Subcutaneous abdominal adipose tissue (tissue), 5 donors: ENCODE results near the gene GJB4.

ENCODE experiments used
- H3K27ac ChIP-seq: one replicate; pipeline ENCODE4 v1.7.0; 2013; ENCODE audit warnings: low read depth, mild to moderate bottlenecking, inconsistent platforms, low read length, moderate library complexity
- H3K27me3 ChIP-seq, 5 donors: one replicate each; pipeline ENCODE4 v1.7.0; 2013; ENCODE audit warnings: low read length in 5 of 5, inconsistent platforms in 1 of 5; ENCODE audit not compliant: control insufficient read depth in 5 of 5, insufficient read depth in 4 of 5
- H3K36me3 ChIP-seq, 5 donors: one replicate each; pipeline ENCODE4 v1.7.0; 2013; ENCODE audit warnings: low read length in 5 of 5; ENCODE audit not compliant: control insufficient read depth in 5 of 5, insufficient read depth in 5 of 5
- H3K4me1 ChIP-seq, 5 donors: one replicate each; pipeline ENCODE4 v1.7.0; 2013; ENCODE audit warnings: low read length in 5 of 5, mild to moderate bottlenecking in 3 of 5, moderate library complexity in 1 of 5; ENCODE audit not compliant: control insufficient read depth in 5 of 5, insufficient read depth in 5 of 5
- H3K4me3 ChIP-seq, 5 donors: one replicate each; pipeline ENCODE4 v1.7.0; 2013; ENCODE audit warnings: low read length in 5 of 5, low read depth in 1 of 5
- H3K9ac ChIP-seq, 5 donors: one replicate each; pipeline ENCODE4 v1.7.0; 2013; ENCODE audit warnings: low read length in 5 of 5, mild to moderate bottlenecking in 4 of 5, moderate library complexity in 3 of 5
- H3K9me3 ChIP-seq, 5 donors: one replicate each; pipeline ENCODE4 v1.7.0; 2013; ENCODE audit warnings: low read length in 5 of 5; ENCODE audit not compliant: control insufficient read depth in 5 of 5
- donor health status: healthy.
- donor health status: healthy.
- donor health status: healthy.
- donor health status: healthy.
- donor health status: healthy.

The GJB4 gene

GRCh38 chr1:34792868-34793727 is 33.6 kb downstream of the GJB4 start, which contains the start of gene GJA4:
TSS of gene GJA4 (plus strand) at chr1:34792999. CDS start at chr1:34794214, 1,215 bp downstream.
- Histone ChIP-seq H3K36me3 (peaks cover 0 to 37% (median 21%) of the 10 kb centered on the region in 5 donors), H3K9ac (peak within 1 kb of the TSS in 2 of 5 donors; percentile 50 to 68), H3K4me3 (peak within 1 kb of the TSS in 4 of 5 donors; percentile 58 to 68 (median 62)), H3K27me3 (peaks cover 11 to 24% (median 14%) of the 10 kb centered on the region in 5 donors), H3K4me1 (peaks cover 3 to 39% (median 19%) of the 10 kb centered on the region in 5 donors), H3K27ac (peak within 1 kb of the TSS; percentile 41), H3K9me3 (no peaks in the 10 kb centered on the region)

DNA sequence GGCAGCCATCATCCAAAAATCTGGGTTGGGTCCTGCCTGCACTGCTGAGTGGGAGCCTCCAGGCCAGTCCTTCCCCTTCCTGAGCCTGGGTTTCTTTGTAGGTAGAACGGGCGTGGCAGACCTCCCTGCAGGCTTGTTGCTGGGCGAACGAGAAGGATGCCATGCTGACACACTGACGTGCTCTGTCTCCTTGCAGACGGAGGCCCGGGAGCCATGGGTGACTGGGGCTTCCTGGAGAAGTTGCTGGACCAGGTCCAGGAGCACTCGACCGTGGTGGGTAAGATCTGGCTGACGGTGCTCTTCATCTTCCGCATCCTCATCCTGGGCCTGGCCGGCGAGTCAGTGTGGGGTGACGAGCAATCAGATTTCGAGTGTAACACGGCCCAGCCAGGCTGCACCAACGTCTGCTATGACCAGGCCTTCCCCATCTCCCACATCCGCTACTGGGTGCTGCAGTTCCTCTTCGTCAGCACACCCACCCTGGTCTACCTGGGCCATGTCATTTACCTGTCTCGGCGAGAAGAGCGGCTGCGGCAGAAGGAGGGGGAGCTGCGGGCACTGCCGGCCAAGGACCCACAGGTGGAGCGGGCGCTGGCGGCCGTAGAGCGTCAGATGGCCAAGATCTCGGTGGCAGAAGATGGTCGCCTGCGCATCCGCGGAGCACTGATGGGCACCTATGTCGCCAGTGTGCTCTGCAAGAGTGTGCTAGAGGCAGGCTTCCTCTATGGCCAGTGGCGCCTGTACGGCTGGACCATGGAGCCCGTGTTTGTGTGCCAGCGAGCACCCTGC is 34.7 kb downstream of the GJB4 start:
- H3K9me3 ChIP-seq: no peaks in the 10 kb centered on the region
- H3K27me3 ChIP-seq: peaks cover 10 to 24% (median 14%) of the 10 kb centered on the region in 5 donors
- peak overlapping the region in 2 of 5 donors; percentile 50 to 68 for H3K9ac ChIP-seq
- H3K27ac ChIP-seq: no peak overlapping the region
- peak overlapping the region in 4 of 5 donors; percentile 58 to 68 (median 62) for H3K4me3 ChIP-seq
- H3K36me3 ChIP-seq: peaks cover 0 to 37% (median 21%) of the 10 kb centered on the region in 5 donors
- peaks cover 3 to 36% (median 19%) of the 10 kb centered on the region in 5 donors for H3K4me1 ChIP-seq

- Histone ChIP-seq H3K27ac (no peak overlapping the region), H3K9me3 (no peaks in the 10 kb centered on the region), H3K36me3 (peaks cover 0 to 37% (median 21%) of the 10 kb centered on the region in 5 donors), H3K27me3 (peaks cover 10 to 24% (median 14%) of the 10 kb centered on the region in 5 donors), H3K4me3 (peak overlapping the region in 4 of 5 donors; percentile 58 to 68 (median 62)), H3K9ac (peak overlapping the region in 1 of 5 donors; percentile 16), H3K4me1 (peaks cover 3 to 36% (median 19%) of the 10 kb centered on the region in 5 donors)
Observed at GRCh38 chr1:34794790-34795180, 35.2 kb downstream of the GJB4 start.

DNA sequence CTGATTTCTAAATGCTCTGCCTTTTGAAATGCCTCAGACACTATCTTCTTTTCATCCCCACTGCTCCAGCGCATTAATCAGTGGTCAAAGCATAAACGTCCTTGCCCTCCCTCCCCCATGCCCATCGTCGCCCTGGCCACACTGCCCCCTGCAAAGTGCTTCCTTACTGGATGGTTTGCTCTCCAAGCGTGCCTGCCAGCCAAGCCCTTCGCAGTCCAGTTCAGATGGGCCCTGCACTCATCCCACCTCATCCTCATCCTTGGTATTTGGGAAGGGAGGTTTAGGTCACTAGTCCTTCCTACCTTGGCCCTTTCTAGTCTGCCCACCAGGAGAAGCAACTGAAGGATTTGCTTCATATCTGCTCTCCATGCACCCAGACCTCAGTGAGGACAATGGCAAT is 36.4 kb downstream of the GJB4 start:
- Histone ChIP-seq H3K4me1 (peaks cover 3 to 36% (median 19%) of the 10 kb centered on the region in 5 donors), H3K9ac (peak overlapping the region in 1 of 5 donors; percentile 39), H3K27me3 (peaks cover 10 to 18% (median 14%) of the 10 kb centered on the region in 5 donors), H3K36me3 (peaks cover 0 to 37% (median 21%) of the 10 kb centered on the region in 5 donors), H3K27ac (no peak overlapping the region), H3K9me3 (no peaks in the 10 kb centered on the region), H3K4me3 (peak overlapping the region in 4 of 5 donors; percentile 58 to 68 (median 62))

GRCh38 chr1:34796990-34797389 is 37.5 kb downstream of the GJB4 start:
- H3K27me3 ChIP-seq: peaks cover 6 to 12% (median 10%) of the 10 kb centered on the region in 5 donors
- H3K9ac ChIP-seq: peak overlapping the region in 1 of 5 donors; percentile 38
- peak overlapping the region in 4 of 5 donors; percentile 5 to 68 (median 62) for H3K4me3 ChIP-seq
- H3K27ac ChIP-seq: no peak overlapping the region
- peaks cover 0 to 37% (median 21%) of the 10 kb centered on the region in 5 donors for H3K36me3 ChIP-seq
- H3K9me3 ChIP-seq: no peaks in the 10 kb centered on the region
- peaks cover 2 to 31% (median 18%) of the 10 kb centered on the region in 5 donors for H3K4me1 ChIP-seq

GRCh38 chr1:34800214-34800613 is 40.7 kb downstream of the GJB4 start:
- peaks cover 0 to 24% (median 10%) of the 10 kb centered on the region in 5 donors for H3K36me3 ChIP-seq
- no peak overlapping the region for H3K9ac ChIP-seq
- H3K9me3 ChIP-seq: peaks cover 0 to 6% (median 0%) of the 10 kb centered on the region in 5 donors
- no peak overlapping the region for H3K4me3 ChIP-seq
- H3K4me1 ChIP-seq: peaks cover 0 to 9% (median 0%) of the 10 kb centered on the region in 5 donors
- no peaks in the 10 kb centered on the region for H3K27me3 ChIP-seq
- no peak overlapping the region for H3K27ac ChIP-seq

GRCh38 chr1:34803770-34804169 is 44.2 kb downstream of the GJB4 start:
- Histone ChIP-seq H3K4me1 (no peaks in the 10 kb centered on the region), H3K27me3 (no peaks in the 10 kb centered on the region), H3K9me3 (peaks cover 0 to 6% (median 0%) of the 10 kb centered on the region in 5 donors), H3K36me3 (no peaks in the 10 kb centered on the region), H3K27ac (no peak overlapping the region), H3K9ac (no peak overlapping the region), H3K4me3 (no peak overlapping the region)

DNA sequence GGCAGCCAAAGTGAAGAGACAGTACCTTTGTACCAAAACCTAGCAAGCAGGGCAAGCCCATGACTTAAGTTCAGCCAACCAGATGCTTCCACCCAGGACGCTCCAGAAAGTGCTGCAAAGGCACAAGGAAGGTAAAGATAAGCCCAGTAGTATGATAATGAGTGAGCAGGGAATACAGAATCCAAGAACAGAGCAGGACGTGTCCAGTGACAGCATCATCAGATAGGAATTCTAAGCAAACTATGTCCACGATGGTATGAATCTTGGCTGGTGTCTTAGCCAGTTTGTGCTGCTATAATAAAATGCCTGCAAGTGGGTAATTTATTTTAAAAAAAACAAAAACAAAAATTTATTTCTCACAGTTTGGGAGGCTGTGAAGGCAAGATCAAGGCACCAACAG is 46.9 kb downstream of the GJB4 start:
- Histone ChIP-seq H3K27me3 (no peaks in the 10 kb centered on the region), H3K9ac (no peak overlapping the region), H3K4me1 (no peaks in the 10 kb centered on the region), H3K4me3 (no peak overlapping the region), H3K9me3 (peaks cover 0 to 6% (median 0%) of the 10 kb centered on the region in 5 donors), H3K27ac (no peak overlapping the region), H3K36me3 (no peaks in the 10 kb centered on the region)

- peaks cover 0 to 6% (median 0%) of the 10 kb centered on the region in 5 donors for H3K9me3 ChIP-seq
- H3K36me3 ChIP-seq: no peaks in the 10 kb centered on the region
- H3K9ac ChIP-seq: no peak overlapping the region
- no peaks in the 10 kb centered on the region for H3K27me3 ChIP-seq
- H3K4me3 ChIP-seq: no peak overlapping the region
- no peak overlapping the region for H3K27ac ChIP-seq
- no peaks in the 10 kb centered on the region for H3K4me1 ChIP-seq
Observed at GRCh38 chr1:34808051-34808810, 48.7 kb downstream of the GJB4 start.
